Psoas muscle (tissue), 8 donors: ENCODE measurements around the gene MAPK8. TPM values are rescaled to one million over a fixed set of nuclear protein-coding genes. Genes with fewer than 3 reads are reported as not detected.

Experiments used
- ATAC-seq, 4 donors: fragments of 200-7000 bp; cut with Tn5 transposase; one replicate each; pipeline ENCODE4 v1.9.1; 2020; ENCODE audit warnings: moderate library complexity in 3 of 4, mild to moderate bottlenecking in 2 of 4
- DNase-seq, 2 donors: peaks; one replicate each; pipeline ENCODE4 v3.0.0-alpha.2; 2020
- H3K27ac ChIP-seq: fragments of 200-600 bp; one replicate; pipeline ENCODE4 v1.8.0; 2022
- H3K27me3 ChIP-seq, 3 donors: fragments of 200-600 bp in 1 of 3; one replicate each; pipeline versions ENCODE4 v1.6.1 to v1.8.0; 2013 to 2022; ENCODE audit warnings: low read length in 2 of 3, mild to moderate bottlenecking in 2 of 3, moderate library complexity in 1 of 3; ENCODE audit not compliant: insufficient read depth in 3 of 3
- H3K36me3 ChIP-seq, 2 donors: fragments of 200-600 bp in 1 of 2; one replicate each; pipeline versions ENCODE4 v1.6.1 to v1.8.0; 2013 to 2022; ENCODE audit warnings: low read depth in 1 of 2, mild to moderate bottlenecking in 1 of 2, moderate library complexity in 1 of 2; ENCODE audit not compliant: insufficient read depth in 1 of 2
- H3K4me1 ChIP-seq: fragments of 200-600 bp; one replicate; pipeline ENCODE4 v1.8.0; 2022
- H3K4me3 ChIP-seq: fragments of 200-600 bp; one replicate; pipeline ENCODE4 v1.8.0; 2022; ENCODE audit warnings: mild to moderate bottlenecking
- H3K9me3 ChIP-seq: fragments of 200-600 bp; one replicate; pipeline ENCODE4 v1.8.0; 2022
- WGBS, 3 donors: extraction: QIAGEN DNeasy Blood & Tissue Kit; methylation state at CpG; one replicate each; pipeline versions ENCODE4 v1.1.6 to v1.1.7; 2013; 5-methylcytosine and 5-hydroxymethylcytosine counted together
- intact Hi-C, 2 donors: fragments of 100-400 bp; cut with DNase I; formaldehyde crosslinking; loops; one replicate each; pipeline versions ENCODE4 v1.11.0 to v1.14.2; 2022
- polyA plus RNA-seq, 3 donors: library from polyadenylated mRNA; stranded (reverse); fragments of 200-250 nt; gene quantifications; one replicate each; pipeline ENCODE4 v1.2.3, GENCODE V29; 2013
- total RNA-seq, 4 donors: library from RNA; stranded (reverse); fragmentation: NEBNext Ultra II Directional in 2 of 4; extraction: Animal tissue kit (Norgen Biotek cat#: 25700) in 2 of 4; gene quantifications; one replicate each; pipeline versions ENCODE4 v1.2.1 to v1.2.4, GENCODE V29; 2021 to 2023
- TF ChIP-seq, protein P1 (sequence below): fragments of 200-600 bp; IDR thresholded peaks from one replicate; pipeline ENCODE4 v1.8.0; 2022; ENCODE audit warnings: antibody characterized with exemption
- donor health status: healthy with polysubstance abuse.
- donor health status: DM: no; HTN: no; CAD: no; lungs with moderate emphysema.
- donor health status: Bipolar disorder and iron deficiency.
- donor health status: healthy.
- donor health status: DM: yes; HTN: yes; CAD: no.
- donor health status: DM: no; HTN: no; CAD: no.
- donor health status: DM: no; HTN: no; CAD: no.
- donor health status: DM: yes; HTN: yes; CAD: no.

The MAPK8 gene
- total and polyA plus RNA-seq, 7 donors = 10.8 to 32.3 (median 24.3) TPM

DNA sequence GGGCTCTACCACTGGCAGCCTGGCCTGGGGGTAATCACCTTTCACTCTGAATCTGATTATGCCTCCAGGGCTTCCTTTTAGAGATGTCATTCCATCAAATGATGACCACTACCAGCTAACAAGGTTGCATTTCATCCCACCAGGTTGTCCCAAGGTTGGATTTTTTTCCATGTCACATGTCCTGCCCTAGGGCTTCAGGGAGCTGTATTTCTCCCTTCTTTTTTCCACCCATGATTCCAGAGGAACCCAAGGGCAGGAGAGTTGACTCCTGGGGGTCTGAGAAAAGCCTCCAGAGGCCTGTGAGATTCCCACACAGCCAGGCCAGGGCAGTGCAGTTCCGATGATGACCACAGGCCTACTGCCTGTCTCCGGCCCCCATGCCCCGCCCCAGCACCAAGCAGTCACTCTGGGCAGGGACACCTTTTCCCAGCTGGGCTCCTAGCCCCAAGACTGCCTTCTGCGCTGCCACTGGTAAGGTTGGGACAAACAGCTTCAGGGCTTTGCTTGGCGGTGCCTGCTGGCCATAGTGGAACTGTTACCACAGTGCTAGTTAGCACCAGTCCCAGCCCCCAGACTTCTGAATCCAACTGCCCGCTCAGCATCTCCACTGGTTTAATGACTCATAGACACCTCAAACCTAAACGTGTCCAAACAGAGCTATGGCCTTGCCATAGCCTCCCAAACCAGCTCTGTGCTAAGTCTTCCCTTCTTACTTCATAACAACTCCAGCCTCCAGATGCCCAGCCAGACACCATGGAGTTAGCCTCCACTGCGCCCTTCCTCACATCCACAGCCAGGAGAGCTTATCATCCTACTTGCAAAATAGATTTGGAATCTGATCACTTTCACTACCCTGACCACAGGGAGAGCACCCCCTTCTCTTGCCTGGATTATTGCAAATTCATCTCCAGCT lies 164.7 kb downstream of the MAPK8 start:
- TF ChIP-seq, protein P1, sequence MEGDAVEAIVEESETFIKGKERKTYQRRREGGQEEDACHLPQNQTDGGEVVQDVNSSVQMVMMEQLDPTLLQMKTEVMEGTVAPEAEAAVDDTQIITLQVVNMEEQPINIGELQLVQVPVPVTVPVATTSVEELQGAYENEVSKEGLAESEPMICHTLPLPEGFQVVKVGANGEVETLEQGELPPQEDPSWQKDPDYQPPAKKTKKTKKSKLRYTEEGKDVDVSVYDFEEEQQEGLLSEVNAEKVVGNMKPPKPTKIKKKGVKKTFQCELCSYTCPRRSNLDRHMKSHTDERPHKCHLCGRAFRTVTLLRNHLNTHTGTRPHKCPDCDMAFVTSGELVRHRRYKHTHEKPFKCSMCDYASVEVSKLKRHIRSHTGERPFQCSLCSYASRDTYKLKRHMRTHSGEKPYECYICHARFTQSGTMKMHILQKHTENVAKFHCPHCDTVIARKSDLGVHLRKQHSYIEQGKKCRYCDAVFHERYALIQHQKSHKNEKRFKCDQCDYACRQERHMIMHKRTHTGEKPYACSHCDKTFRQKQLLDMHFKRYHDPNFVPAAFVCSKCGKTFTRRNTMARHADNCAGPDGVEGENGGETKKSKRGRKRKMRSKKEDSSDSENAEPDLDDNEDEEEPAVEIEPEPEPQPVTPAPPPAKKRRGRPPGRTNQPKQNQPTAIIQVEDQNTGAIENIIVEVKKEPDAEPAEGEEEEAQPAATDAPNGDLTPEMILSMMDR = no peak
- intact Hi-C loops = no loop called here
- DNase-seq = peak in 1 of 2 donors; percentile 19
- Histone ChIP-seq H3K27ac (no peak overlapping the region), H3K4me1 (peaks cover under 1% of the 10 kb centered on the region), H3K36me3 (no peaks in the 10 kb centered on the region), H3K9me3 (no peaks in the 10 kb centered on the region), H3K4me3 (no peak overlapping the region), H3K27me3 (peaks cover 0 to 3% (median 0%) of the 10 kb centered on the region in 3 donors)
- 79 to 87% (median 83%) methylated on average over 8 of the region's 8 CpGs for WGBS, 3 donors
- no peak for ATAC-seq

DNA sequence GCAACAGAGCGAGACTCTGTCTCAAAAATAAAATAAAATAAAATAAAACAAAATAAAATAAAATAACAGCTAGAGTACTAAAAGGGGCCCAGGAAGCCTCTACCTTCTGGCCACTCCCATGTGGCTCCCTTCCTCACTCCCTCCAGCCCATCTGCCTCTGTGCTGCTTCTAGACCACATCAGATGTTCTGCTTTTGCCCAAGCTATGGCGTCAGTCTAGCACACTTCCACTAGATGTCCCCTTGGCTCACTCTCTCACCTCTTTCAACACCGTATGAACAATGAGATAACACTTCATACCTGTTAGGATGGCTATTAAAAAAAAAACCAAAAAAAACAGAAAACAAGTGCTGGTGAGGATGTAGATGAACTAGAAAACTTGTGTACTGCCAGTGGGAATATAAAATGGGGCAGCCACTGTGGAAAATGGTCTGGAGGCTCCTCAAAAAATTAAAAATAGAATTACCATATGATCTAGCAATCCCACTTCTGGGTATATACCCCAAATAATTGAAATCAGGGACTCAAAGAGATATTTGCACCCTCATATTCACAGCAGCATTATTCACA lies 166.1 kb downstream of the MAPK8 start:
- TF ChIP-seq, protein P1 = no peak
- Histone ChIP-seq H3K4me3 (no peak overlapping the region), H3K36me3 (no peaks in the 10 kb centered on the region), H3K27me3 (no peaks in the 10 kb centered on the region), H3K27ac (no peak overlapping the region), H3K9me3 (no peaks in the 10 kb centered on the region), H3K4me1 (no peaks in the 10 kb centered on the region)
- WGBS, 3 donors = 56 to 63% (median 58%) methylated on average over 3 of the region's 3 CpGs
- DNase-seq (no peak), ATAC-seq (no peak)
- intact Hi-C loops = no loop called here

DNA sequence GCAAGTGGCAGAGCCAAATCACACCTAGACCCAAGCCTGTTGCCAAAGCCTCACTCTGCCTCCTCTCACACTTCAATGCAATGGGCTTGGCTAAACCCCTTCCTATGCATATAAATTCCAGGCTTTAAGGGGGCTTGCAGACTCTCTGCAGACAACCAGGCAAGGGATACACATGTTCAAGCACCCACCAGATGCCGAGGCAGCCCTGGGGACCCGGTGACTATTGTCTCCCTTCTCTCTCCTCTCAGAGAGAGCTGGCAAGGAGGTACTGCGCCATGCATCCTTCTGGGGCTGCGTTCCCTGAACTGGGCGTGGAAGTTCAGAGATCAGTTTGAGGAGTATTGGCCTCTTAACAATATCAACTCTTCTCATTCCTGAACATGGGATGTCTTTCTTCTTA lies 167.2 kb downstream of the MAPK8 start:
- intact Hi-C loops = no loop called here
- Histone ChIP-seq H3K4me3 (no peak overlapping the region), H3K9me3 (no peaks in the 10 kb centered on the region), H3K4me1 (no peaks in the 10 kb centered on the region), H3K36me3 (no peaks in the 10 kb centered on the region), H3K27me3 (no peaks in the 10 kb centered on the region), H3K27ac (no peak overlapping the region)
- DNase-seq (no peak), ATAC-seq (no peak)
- 94 to 95% (median 95%) methylated on average over 5 of the region's 5 CpGs for WGBS, 3 donors
- TF ChIP-seq, protein P1 = no peak

DNA sequence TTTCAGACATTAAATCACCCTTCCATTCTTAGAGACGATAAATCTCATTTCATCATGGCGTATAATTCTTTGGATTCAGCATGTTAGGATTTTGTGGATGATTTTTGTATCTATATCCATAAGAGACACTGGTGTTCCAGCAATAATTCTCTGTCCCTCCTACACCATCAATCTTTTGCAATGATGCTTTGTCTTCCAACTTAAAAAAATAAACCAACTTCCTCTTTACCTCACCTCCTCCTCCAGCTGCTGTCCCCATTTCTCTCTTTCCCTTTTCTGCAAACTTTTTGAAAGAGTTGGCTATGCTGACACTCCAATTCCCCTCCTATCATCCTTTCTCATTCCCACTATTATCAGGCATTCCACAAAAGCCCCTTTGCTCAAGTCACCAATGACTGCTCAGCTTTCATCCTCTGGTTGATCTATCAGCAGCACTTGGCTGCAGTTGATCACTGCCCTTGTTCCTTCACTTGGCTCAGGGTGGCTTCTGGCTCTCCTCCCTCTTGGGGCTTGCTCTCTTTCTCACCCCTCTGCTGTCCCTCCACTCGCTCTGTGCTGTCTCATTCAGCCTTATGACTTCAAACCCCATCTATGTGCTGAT lies 168.4 kb downstream of the MAPK8 start:
- Histone ChIP-seq H3K36me3 (no peaks in the 10 kb centered on the region), H3K27ac (no peak overlapping the region), H3K9me3 (no peaks in the 10 kb centered on the region), H3K4me3 (no peak overlapping the region), H3K4me1 (no peaks in the 10 kb centered on the region), H3K27me3 (no peaks in the 10 kb centered on the region)
- intact Hi-C loops = no loop called here
- WGBS, 3 donors = 88 to 91% (median 89%) methylated on average over 3 of the region's 3 CpGs
- no peak for ATAC-seq
- DNase-seq = no peak
- TF ChIP-seq, protein P1 = no peak
